Smooth muscle cell (in vitro differentiated cells): ENCODE data around the gene ANGPTL2. TPM values are rescaled to one million over a fixed set of nuclear protein-coding genes. Genes with fewer than 3 reads are reported as not detected.

ENCODE experiments used
- DNase-seq: peaks from one replicate; lab custom pipeline; 2025; ENCODE audit not compliant: unreplicated experiment; lab: John Stamatoyannopoulos, UW
- H2AFZ ChIP-seq: fragments of 200-600 bp; sonication (generic); 2 replicates; pipeline ENCODE4 v1.6.0; 2016; ENCODE audit warnings: antibody characterized with exemption, low read depth, mild to moderate bottlenecking
- H3F3A ChIP-seq: fragments of 200-600 bp; sonication (generic); 2 replicates; pipeline ENCODE4 v1.6.0; 2017; ENCODE audit warnings: antibody characterized with exemption, low read depth
- H3K27ac ChIP-seq: fragments of 200-600 bp; sonication (generic); 2 replicates; pipeline ENCODE4 v1.5.1; 2016; ENCODE audit warnings: low read depth, mild to moderate bottlenecking
- H3K27me3 ChIP-seq: fragments of 200-600 bp; sonication (generic); 2 replicates; pipeline ENCODE4 v1.6.1; 2016; ENCODE audit warnings: low read depth, mild to moderate bottlenecking
- H3K36me3 ChIP-seq: fragments of 200-600 bp; sonication (generic); 2 replicates; pipeline ENCODE4 v1.5.1; 2016; ENCODE audit warnings: low read depth
- H3K4me1 ChIP-seq: fragments of 200-600 bp; sonication (generic); 2 replicates; pipeline ENCODE4 v1.5.1; 2016; ENCODE audit warnings: low read depth
- H3K4me2 ChIP-seq: fragments of 200-600 bp; sonication (generic); 2 replicates; pipeline ENCODE4 v1.6.0; 2016; ENCODE audit warnings: mild to moderate bottlenecking
- H3K4me3 ChIP-seq: fragments of 200-600 bp; sonication (generic); 2 replicates; pipeline ENCODE4 v1.5.1; 2016; ENCODE audit warnings: mild to moderate bottlenecking
- H3K79me2 ChIP-seq: fragments of 200-600 bp; sonication (generic); 2 replicates; pipeline ENCODE4 v1.6.0; 2016; ENCODE audit warnings: low read depth, mild to moderate bottlenecking
- H3K9ac ChIP-seq: fragments of 200-600 bp; sonication (generic); 2 replicates; pipeline ENCODE4 v1.6.0; 2016; ENCODE audit warnings: low read depth
- H3K9me3 ChIP-seq: fragments of 200-600 bp; sonication (generic); replicated peaks from 2 replicates; pipeline ENCODE4 v1.5.1; 2016; ENCODE audit warnings: low read depth
- H4K20me1 ChIP-seq: fragments of 200-600 bp; sonication (generic); 2 replicates; pipeline ENCODE4 v1.6.0; 2016; ENCODE audit warnings: low read depth
- WGBS: methylation state at CpG from one replicate; pipeline ENCODE4 v1.1.7; 2016; ENCODE audit warnings: low lambda C conversion rate; 5-methylcytosine and 5-hydroxymethylcytosine counted together
- polyA plus RNA-seq: library from polyadenylated mRNA; unstranded; fragments of >200 nt; fragmentation: Nextera tagmentation; extraction: Ambion mirVana; gene quantifications from 2 replicates; pipeline ENCODE4 v1.2.1, GENCODE V29; 2016
- total RNA-seq: library from RNA; depleted of rRNA; stranded (reverse); fragments of >200 nt; gene quantifications from 2 replicates; pipeline ENCODE4 v1.2.3, GENCODE V29; 2014
- TF ChIP-seq, protein P1 (sequence below): fragments of 200-600 bp; sonication (generic); IDR thresholded peaks from 2 replicates; pipeline ENCODE4 v1.5.1; 2017; ENCODE audit warnings: borderline replicate concordance, mild to moderate bottlenecking, antibody characterized with exemption; ENCODE audit not compliant: insufficient read depth, poor library complexity, severe bottlenecking

Gene ANGPTL2
- total and polyA plus RNA-seq, 2 experiments from 2014 or later, result 16.1 to 18.7 TPM

DNA sequence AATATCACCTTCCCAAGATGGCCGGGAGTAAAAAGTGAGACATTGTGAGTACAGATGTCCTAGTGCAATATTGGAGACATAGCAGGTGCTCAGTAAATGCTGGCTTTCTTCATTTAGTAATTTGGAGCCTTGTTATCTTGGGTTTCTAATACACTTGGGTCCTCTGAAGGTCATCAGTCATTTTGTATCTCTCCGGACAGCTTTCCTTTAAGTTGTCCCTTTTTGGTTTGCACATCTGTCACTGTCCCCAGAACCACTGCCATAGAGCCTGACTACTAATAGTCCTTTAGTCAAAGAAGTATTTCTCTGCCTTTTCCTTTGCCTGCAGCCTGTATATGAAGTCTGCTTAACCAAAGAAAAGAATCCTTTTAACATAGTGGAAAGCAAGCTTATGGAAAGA, 7.8 kb upstream of the ANGPTL2 start:
- Histone ChIP-seq H3K27ac (peak overlapping the region; percentile 96), H4K20me1 (no peaks in the 10 kb centered on the region), H2AFZ (no peak overlapping the region), H3K9ac (no peak overlapping the region), H3K36me3 (no peaks in the 10 kb centered on the region), H3K79me2 (no peaks in the 10 kb centered on the region), H3K9me3 (no peaks in the 10 kb centered on the region), H3K4me3 (no peak overlapping the region), H3K27me3 (no peaks in the 10 kb centered on the region), H3K4me1 (peaks cover 27% of the 10 kb centered on the region), H3F3A (peaks cover 33% of the 10 kb centered on the region), H3K4me2 (peak overlapping the region; percentile 71)
- no peak for DNase-seq
- WGBS, result 85% methylated on average over 2 of the region's 2 CpGs
- TF ChIP-seq, protein P1, sequence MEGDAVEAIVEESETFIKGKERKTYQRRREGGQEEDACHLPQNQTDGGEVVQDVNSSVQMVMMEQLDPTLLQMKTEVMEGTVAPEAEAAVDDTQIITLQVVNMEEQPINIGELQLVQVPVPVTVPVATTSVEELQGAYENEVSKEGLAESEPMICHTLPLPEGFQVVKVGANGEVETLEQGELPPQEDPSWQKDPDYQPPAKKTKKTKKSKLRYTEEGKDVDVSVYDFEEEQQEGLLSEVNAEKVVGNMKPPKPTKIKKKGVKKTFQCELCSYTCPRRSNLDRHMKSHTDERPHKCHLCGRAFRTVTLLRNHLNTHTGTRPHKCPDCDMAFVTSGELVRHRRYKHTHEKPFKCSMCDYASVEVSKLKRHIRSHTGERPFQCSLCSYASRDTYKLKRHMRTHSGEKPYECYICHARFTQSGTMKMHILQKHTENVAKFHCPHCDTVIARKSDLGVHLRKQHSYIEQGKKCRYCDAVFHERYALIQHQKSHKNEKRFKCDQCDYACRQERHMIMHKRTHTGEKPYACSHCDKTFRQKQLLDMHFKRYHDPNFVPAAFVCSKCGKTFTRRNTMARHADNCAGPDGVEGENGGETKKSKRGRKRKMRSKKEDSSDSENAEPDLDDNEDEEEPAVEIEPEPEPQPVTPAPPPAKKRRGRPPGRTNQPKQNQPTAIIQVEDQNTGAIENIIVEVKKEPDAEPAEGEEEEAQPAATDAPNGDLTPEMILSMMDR, result no peak

- H3K79me2 ChIP-seq, result no peaks in the 10 kb centered on the region
- H3K27me3 ChIP-seq, result no peaks in the 10 kb centered on the region
- H3K4me1 ChIP-seq, result peaks cover 27% of the 10 kb centered on the region
- H2AFZ ChIP-seq, result no peak overlapping the region
- H3K27ac ChIP-seq, result peak overlapping the region; percentile 96
- TF ChIP-seq, protein P1, result no peak
- H3K4me3 ChIP-seq, result no peak overlapping the region
- no peaks in the 10 kb centered on the region for H3K36me3 ChIP-seq
- no peak overlapping the region for H3K9ac ChIP-seq
- H3K9me3 ChIP-seq, result no peaks in the 10 kb centered on the region
- H3K4me2 ChIP-seq, result no peak overlapping the region
- DNase-seq, result no peak
- 76% methylated on average over 3 of the region's 3 CpGs for WGBS
- peaks cover 30% of the 10 kb centered on the region for H3F3A ChIP-seq
- H4K20me1 ChIP-seq, result no peaks in the 10 kb centered on the region
Observed at GRCh38 chr9:127129718-127130085, 7.3 kb upstream of the ANGPTL2 start.

DNA sequence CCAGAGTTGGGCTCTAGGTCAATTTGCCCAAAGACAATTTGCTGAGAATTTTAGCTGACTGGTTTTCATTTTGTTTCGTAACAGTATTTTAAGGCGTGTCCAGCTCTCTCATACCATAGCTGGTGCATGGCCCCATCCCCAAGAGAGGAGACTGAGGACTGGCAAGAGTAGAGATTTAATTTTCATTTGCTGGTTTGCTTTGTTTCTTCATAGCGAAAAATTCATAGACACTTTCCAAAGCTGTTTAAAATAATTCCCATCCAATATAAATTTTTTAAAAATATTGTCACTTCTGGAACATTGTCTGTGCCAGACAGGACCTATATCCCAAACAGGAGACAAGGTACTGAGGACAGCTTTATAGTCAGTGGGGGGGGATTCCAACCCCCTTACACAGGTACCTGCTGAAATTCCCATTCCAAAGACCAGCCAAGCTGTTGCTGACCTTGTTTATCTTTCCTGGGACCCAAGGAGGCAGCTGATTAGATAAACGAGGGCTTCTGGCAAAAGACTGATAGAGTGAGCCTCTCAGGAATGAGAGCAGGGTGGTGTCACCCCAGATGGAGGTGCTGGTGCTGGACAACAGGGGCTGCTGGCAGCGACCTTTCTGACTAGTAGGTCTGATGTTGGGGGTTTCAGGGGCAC, 6.8 kb upstream of the ANGPTL2 start:
- WGBS, result 75% methylated on average over 5 of the region's 5 CpGs
- H3K9me3 ChIP-seq, result no peaks in the 10 kb centered on the region
- no peaks in the 10 kb centered on the region for H3K79me2 ChIP-seq
- no peaks in the 10 kb centered on the region for H3K27me3 ChIP-seq
- H3K36me3 ChIP-seq, result no peaks in the 10 kb centered on the region
- H4K20me1 ChIP-seq, result no peaks in the 10 kb centered on the region
- peaks cover 25% of the 10 kb centered on the region for H3F3A ChIP-seq
- no peak for DNase-seq
- H3K4me1 ChIP-seq, result peaks cover 24% of the 10 kb centered on the region
- no peak overlapping the region for H2AFZ ChIP-seq
- H3K9ac ChIP-seq, result no peak overlapping the region
- TF ChIP-seq, protein P1, result no peak
- no peak overlapping the region for H3K27ac ChIP-seq
- no peak overlapping the region for H3K4me2 ChIP-seq
- H3K4me3 ChIP-seq, result no peak overlapping the region
